GM12878 (cell line): Measurements from ENCODE around the gene ZNF407. TPM values are rescaled to one million over a fixed set of nuclear protein-coding genes. Genes with fewer than 3 reads are reported as not detected.

Source experiments
- ATAC-seq: fragments of 200-7000 bp; cut with Tn5 transposase; 3 replicates; pipeline ENCODE4 v1.9.1; 2020; ENCODE audit warnings: mild to moderate bottlenecking, moderate library complexity
- BruUV-seq: library from RNA; stranded (reverse); fragments of 400-500 nt; replicated peaks from 2 replicates; lab custom pipeline; 2021; lab: Mats Ljungman, UMichigan
- CTCF ChIA-PET: fragments of 300-600 bp; sonication (Branson Sonifier 250); formaldehyde crosslinking; extraction: SDS; loops from one replicate; lab custom pipeline; 2021; ENCODE audit warnings: inconsistent platforms; lab: Yijun Ruan, JAX
- POLR2A ChIA-PET: fragments of 350-600 bp; formaldehyde crosslinking; extraction: SDS; loops from one replicate; lab custom pipeline; 2021; ENCODE audit warnings: inconsistent platforms; lab: Charles Lee
- RAD21 ChIA-PET: fragments of 300-600 bp; sonication (Branson Sonifier 250); formaldehyde crosslinking; loops from one replicate; lab custom pipeline; 2023; ENCODE audit warnings: antibody characterized with exemption; ENCODE audit not compliant: unreplicated experiment; lab: Charles Lee
- SMC1A ChIA-PET: fragments of 300-600 bp; sonication (Branson Sonifier 250); formaldehyde crosslinking; loops from one replicate; lab custom pipeline; 2023; ENCODE audit not compliant: unreplicated experiment, uncharacterized antibody; lab: Charles Lee
- DNase-seq: peaks from one replicate; pipeline ENCODE4 v3.0.0-alpha.2; 2011; ENCODE audit warnings: low read depth, low spot score
- FAIRE-seq: peaks from 3 replicates; lab custom pipeline; 2011; peaks lifted over from hg19 to GRCh38; lab: Jason Lieb, UNC
- H2AFZ ChIP-seq: 2 replicates; pipeline ENCODE4 v1.6.0; 2011; ENCODE audit warnings: low read depth, low read length, control low read depth; ENCODE audit not compliant: control insufficient read depth
- H3K27ac ChIP-seq: 2 replicates; pipeline ENCODE4 v1.5.1; 2011; ENCODE audit warnings: control low read depth; ENCODE audit not compliant: control insufficient read depth, insufficient read depth
- H3K27me3 ChIP-seq, 2 experiments: replicated peaks in 1 of 2; 2 replicates each; pipeline versions ENCODE4 v1.6.0 to v1.6.1; 2011; ENCODE audit warnings: low read length in 1 of 2; ENCODE audit not compliant: control insufficient read depth in 2 of 2, insufficient read depth in 2 of 2
- H3K36me3 ChIP-seq, 2 experiments: 2 replicates each; pipeline ENCODE4 v1.5.1; 2011; ENCODE audit warnings: low read length in 1 of 2; ENCODE audit not compliant: control insufficient read depth in 2 of 2, insufficient read depth in 2 of 2
- H3K4me1 ChIP-seq: 2 replicates; pipeline ENCODE4 v1.6.1; 2011; ENCODE audit warnings: mild to moderate bottlenecking, low read length, moderate library complexity, mixed read lengths; ENCODE audit not compliant: control insufficient read depth, insufficient read depth
- H3K4me2 ChIP-seq: 2 replicates; pipeline ENCODE4 v1.6.0; 2011; ENCODE audit warnings: control low read depth; ENCODE audit not compliant: control insufficient read depth, insufficient read depth
- H3K4me3 ChIP-seq: fragments of 200-600 bp; sonication (generic); 2 replicates; pipeline ENCODE4 v1.5.1; 2016
- H3K79me2 ChIP-seq: 2 replicates; pipeline ENCODE4 v1.6.0; 2011; ENCODE audit warnings: low read length; ENCODE audit not compliant: control insufficient read depth, insufficient read depth
- H3K9ac ChIP-seq: 2 replicates; pipeline ENCODE4 v1.8.0; 2011; ENCODE audit warnings: low read length, control low read depth, mixed read lengths; ENCODE audit not compliant: control insufficient read depth, insufficient read depth
- H3K9me3 ChIP-seq: replicated peaks from 3 replicates; pipeline ENCODE4 v1.5.1; 2011; ENCODE audit warnings: mild to moderate bottlenecking, low read length; ENCODE audit not compliant: control insufficient read depth, insufficient read depth
- H4K20me1 ChIP-seq: 2 replicates; pipeline ENCODE4 v1.6.0; 2011; ENCODE audit not compliant: control insufficient read depth, insufficient read depth
- ASH2L ChIP-seq: fragments of 300-600, 200-600 bp; sonication (generic); IDR thresholded peaks from 2 replicates; pipeline ENCODE4 v1.6.1; 2017; ENCODE audit warnings: low read depth, mild to moderate bottlenecking, borderline replicate concordance
- TBL1XR1 ChIP-seq: IDR thresholded peaks from 2 replicates; pipeline ENCODE4 v1.6.1; 2012; ENCODE audit warnings: low read depth, low read length, improper control_type of control experiment
- in situ Hi-C: fragments of 300-500 bp; cut with MboI; formaldehyde crosslinking; loops from 9 replicates; pipeline ENCODE4 v1.14.3; 2018; ENCODE audit warnings: mixed read lengths
- intact Hi-C: fragments of 100-400 bp; cut with micrococcal nuclease; formaldehyde crosslinking; loops from one replicate; pipeline ENCODE4 v1.14.2; 2022; ENCODE audit not compliant: unreplicated experiment
- polyA plus RNA-seq, 11 experiments: library from polyadenylated mRNA; depleted of rRNA in 4 of 11; unstranded in 6 of 11; stranded (reverse) in 5 of 11; fragments of >200 nt; fragmentation: Nextera tagmentation in 4 of 11; fragmentation: Illumina TruSeq in 1 of 11; extraction: Ambion mirVana in 4 of 11; extraction: Trizol in 1 of 11; gene quantifications; 1 replicate in 1 of 11; 2 replicates in 10 of 11; pipeline versions ENCODE4 v1.2.1 to v1.2.3, GENCODE V29; 2011 to 2016; ENCODE audit warnings: inconsistent platforms in 2 of 11, missing spikeins in 2 of 11, low read depth in 1 of 11
- total RNA-seq, 4 experiments: library from RNA; depleted of rRNA in 3 of 4; stranded (reverse); fragments of >200 nt in 3 of 4; fragmentation: Illumina TruSeq in 1 of 4; extraction: Trizol in 1 of 4; gene quantifications; 2 replicates each; pipeline versions ENCODE4 v1.2.1 to v1.2.3, GENCODE V29; 2013 to 2021
- TF ChIP-seq, protein P1 (sequence below): fragments of 450-650 bp; IDR thresholded peaks from 2 replicates; pipeline ENCODE4 v1.6.1; 2017; ENCODE audit warnings: antibody characterized with exemption, mild to moderate bottlenecking, moderate library complexity
- TF ChIP-seq, protein P2 (sequence below): IDR thresholded peaks from 2 replicates; pipeline ENCODE4 v1.6.1; 2012; ENCODE audit warnings: low read length, inconsistent platforms
- TF ChIP-seq, protein P3 (sequence below): IDR thresholded peaks from 2 replicates; pipeline ENCODE4 v1.6.1; 2012; ENCODE audit warnings: low read depth, low read length, improper control_type of control experiment

Gene ZNF407
- total and polyA plus RNA-seq, 10 of the 15 experiments (the other 5 are each of a cell fraction or from before 2014, with no cell fraction given): 0.69 to 11.6 (median 5.3) TPM

DNA sequence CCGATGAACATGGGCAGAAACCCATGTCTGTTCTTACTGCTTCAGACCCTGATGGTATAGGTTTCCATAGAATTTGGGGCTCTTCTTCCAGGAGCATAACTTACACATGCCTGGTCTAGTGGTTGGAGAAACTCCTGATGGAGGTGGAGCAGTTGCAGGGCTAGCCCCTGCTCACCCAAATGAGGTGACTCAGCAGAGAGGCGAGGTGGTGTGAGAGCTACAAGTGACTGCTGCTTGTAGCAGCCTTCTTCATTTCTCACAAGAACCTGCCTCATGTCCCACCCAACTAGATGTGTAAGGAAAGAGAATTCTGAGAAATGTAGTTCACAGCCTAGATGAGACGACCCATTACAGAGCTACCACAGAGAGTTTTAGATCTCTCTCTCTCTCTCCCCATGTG is 105.3 kb downstream of the ZNF407 start (continued):
- TF ChIP-seq, protein P1, sequence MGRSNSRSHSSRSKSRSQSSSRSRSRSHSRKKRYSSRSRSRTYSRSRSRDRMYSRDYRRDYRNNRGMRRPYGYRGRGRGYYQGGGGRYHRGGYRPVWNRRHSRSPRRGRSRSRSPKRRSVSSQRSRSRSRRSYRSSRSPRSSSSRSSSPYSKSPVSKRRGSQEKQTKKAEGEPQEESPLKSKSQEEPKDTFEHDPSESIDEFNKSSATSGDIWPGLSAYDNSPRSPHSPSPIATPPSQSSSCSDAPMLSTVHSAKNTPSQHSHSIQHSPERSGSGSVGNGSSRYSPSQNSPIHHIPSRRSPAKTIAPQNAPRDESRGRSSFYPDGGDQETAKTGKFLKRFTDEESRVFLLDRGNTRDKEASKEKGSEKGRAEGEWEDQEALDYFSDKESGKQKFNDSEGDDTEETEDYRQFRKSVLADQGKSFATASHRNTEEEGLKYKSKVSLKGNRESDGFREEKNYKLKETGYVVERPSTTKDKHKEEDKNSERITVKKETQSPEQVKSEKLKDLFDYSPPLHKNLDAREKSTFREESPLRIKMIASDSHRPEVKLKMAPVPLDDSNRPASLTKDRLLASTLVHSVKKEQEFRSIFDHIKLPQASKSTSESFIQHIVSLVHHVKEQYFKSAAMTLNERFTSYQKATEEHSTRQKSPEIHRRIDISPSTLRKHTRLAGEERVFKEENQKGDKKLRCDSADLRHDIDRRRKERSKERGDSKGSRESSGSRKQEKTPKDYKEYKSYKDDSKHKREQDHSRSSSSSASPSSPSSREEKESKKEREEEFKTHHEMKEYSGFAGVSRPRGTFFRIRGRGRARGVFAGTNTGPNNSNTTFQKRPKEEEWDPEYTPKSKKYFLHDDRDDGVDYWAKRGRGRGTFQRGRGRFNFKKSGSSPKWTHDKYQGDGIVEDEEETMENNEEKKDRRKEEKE: no peak
- TF ChIP-seq, protein P2, sequence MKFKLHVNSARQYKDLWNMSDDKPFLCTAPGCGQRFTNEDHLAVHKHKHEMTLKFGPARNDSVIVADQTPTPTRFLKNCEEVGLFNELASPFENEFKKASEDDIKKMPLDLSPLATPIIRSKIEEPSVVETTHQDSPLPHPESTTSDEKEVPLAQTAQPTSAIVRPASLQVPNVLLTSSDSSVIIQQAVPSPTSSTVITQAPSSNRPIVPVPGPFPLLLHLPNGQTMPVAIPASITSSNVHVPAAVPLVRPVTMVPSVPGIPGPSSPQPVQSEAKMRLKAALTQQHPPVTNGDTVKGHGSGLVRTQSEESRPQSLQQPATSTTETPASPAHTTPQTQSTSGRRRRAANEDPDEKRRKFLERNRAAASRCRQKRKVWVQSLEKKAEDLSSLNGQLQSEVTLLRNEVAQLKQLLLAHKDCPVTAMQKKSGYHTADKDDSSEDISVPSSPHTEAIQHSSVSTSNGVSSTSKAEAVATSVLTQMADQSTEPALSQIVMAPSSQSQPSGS: no peak
- TF ChIP-seq ASH2L: no peak

DNA sequence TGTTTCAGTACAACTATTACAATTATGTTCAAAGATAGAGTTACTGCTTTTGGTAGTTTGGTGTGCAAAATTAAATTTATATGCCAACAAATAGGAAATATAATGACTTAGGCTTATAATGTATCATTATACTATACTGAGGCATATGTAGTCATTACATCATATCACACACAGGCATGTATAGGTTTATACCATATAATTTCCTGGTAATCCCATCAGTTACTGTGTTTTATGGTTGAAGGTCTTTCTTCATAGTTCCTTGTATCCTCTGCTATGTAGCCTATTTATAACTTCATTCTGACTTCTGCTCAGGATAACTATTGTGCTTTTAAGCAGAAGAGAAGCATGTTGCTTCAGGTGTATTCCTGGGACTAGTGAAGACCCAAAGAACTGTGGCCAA is 110.5 kb downstream of the ZNF407 start:
- Histone ChIP-seq H3K36me3 (no peaks in the 10 kb centered on the region), H3K4me3 (no peak overlapping the region), H3K79me2 (no peaks in the 10 kb centered on the region), H4K20me1 (no peaks in the 10 kb centered on the region), H3K9ac (no peak overlapping the region), H3K9me3 (no peaks in the 10 kb centered on the region), H2AFZ (no peak overlapping the region), H3K27me3 (no peaks in the 10 kb centered on the region), H3K4me1 (no peaks in the 10 kb centered on the region), H3K4me2 (no peak overlapping the region), H3K27ac (no peak overlapping the region)
- no TSS peak for BruUV-seq
- DNase-seq: no peak
- no peak for FAIRE-seq
- ATAC-seq: no peak
- RAD21 ChIA-PET: no interaction called here
- SMC1A ChIA-PET: interaction anchor here (0.9 kb wide), 1 partner anchor 27 kb away, joined by 3 read pairs; no protein-coding TSS in a partner anchor
- in situ Hi-C loops: no loop called here
- POLR2A ChIA-PET: no interaction called here
- CTCF ChIA-PET: interaction anchor here (0.7 to 0.8 kb wide), 2 partner anchors 10 to 1047 kb away, joined by 3 to 4 read pairs; no protein-coding TSS in a partner anchor
- intact Hi-C loops: no loop called here
- TF ChIP-seq TBL1XR1: no peak
- TF ChIP-seq, protein P3, sequence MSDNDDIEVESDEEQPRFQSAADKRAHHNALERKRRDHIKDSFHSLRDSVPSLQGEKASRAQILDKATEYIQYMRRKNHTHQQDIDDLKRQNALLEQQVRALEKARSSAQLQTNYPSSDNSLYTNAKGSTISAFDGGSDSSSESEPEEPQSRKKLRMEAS: no peak
